ENCODE measurements around the gene SEC24D. TPM values are rescaled to one million over a fixed set of nuclear protein-coding genes. Genes with fewer than 3 reads are reported as not detected.
A peak's percentile ranks its signal among the peaks of the same experiment; 100 is the strongest.

The SEC24D gene
- total RNA-seq, 2 experiments from 2014 or later, result 28.5 to 33.0 TPM

DNA sequence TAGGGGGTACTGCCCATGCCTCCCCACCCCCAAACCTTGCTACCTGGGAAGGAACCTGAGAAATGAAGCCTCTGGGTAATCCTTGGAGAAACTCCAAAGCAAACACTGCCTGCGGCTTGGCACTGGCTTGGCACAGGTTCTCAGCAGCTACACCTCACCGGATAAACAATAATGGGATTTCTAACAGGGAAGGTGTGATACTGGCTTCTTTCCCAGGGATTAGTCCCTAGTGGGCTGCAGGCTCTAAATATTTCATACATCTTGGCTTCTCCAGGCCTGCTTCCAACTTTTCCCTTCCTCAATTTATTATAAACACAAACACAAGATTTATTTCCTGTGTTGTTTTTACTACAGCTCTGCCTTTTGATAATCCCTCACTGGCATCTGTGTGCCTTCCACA lies 12.5 kb downstream of the SEC24D start:
- H3K9me3 Mint-ChIP-seq (ENCODE audit: low read depth), result no peaks in the 10 kb centered on the region
- DNase-seq (no peak), ATAC-seq (no peak)
- H3K4me3 Mint-ChIP-seq, result no peak overlapping the region
- intact Hi-C loops (cut with DNase I, micrococcal nuclease), result no loop called here
- no peaks in the 10 kb centered on the region for H3K27me3 Mint-ChIP-seq
- ChIA-PET CTCF (interaction anchor here (0.7 to 1.6 kb wide), 3 partner anchors 38 to 76 kb away, joined by 3 to 6 read pairs (median 4); no protein-coding TSS in a partner anchor), POLR2A (interaction anchor here (0.6 to 0.9 kb wide), 2 partner anchors 8 to 13 kb away, joined by 3 read pairs; partner anchors contain the start of gene SEC24D)
- H3K27ac Mint-ChIP-seq, result no peak overlapping the region
- peaks cover 28% of the 10 kb centered on the region for H3K4me1 Mint-ChIP-seq
- H3K36me3 Mint-ChIP-seq (ENCODE audit: low read depth), result peaks cover 24% of the 10 kb centered on the region

GRCh38 chr4:118821590-118822293 lies 14.2 kb downstream of the SEC24D start:
- no peak for DNase-seq
- ChIA-PET CTCF (interaction anchor here (0.6 kb wide), 1 partner anchor 43 kb away, joined by 3 read pairs; no protein-coding TSS in a partner anchor), POLR2A (interaction anchor here (0.6 kb wide), 1 partner anchor 18 kb away, joined by 3 read pairs; no protein-coding TSS in a partner anchor)
- Mint-ChIP-seq H3K9me3 (ENCODE audit: low read depth) (no peaks in the 10 kb centered on the region), H3K36me3 (ENCODE audit: low read depth) (peaks cover 26% of the 10 kb centered on the region), H3K27ac (no peak overlapping the region), H3K4me3 (no peak overlapping the region), H3K4me1 (peaks cover 27% of the 10 kb centered on the region), H3K27me3 (no peaks in the 10 kb centered on the region)
- no peak for ATAC-seq
- intact Hi-C loops (cut with DNase I, micrococcal nuclease), result no loop called here

- ATAC-seq, result no peak
- Mint-ChIP-seq H3K4me1 (peaks cover 9% of the 10 kb centered on the region), H3K27ac (no peak overlapping the region), H3K9me3 (ENCODE audit: low read depth) (no peaks in the 10 kb centered on the region), H3K36me3 (ENCODE audit: low read depth) (peaks cover 37% of the 10 kb centered on the region), H3K4me3 (no peak overlapping the region), H3K27me3 (no peaks in the 10 kb centered on the region)
- no peak for DNase-seq
- CTCF ChIA-PET, result no interaction called here
- POLR2A ChIA-PET, result no interaction called here
- intact Hi-C loops (cut with DNase I, micrococcal nuclease), result no loop called here
These were observed 18.6 kb downstream of the SEC24D start for GRCh38 chr4:118817178-118817930.

DNA sequence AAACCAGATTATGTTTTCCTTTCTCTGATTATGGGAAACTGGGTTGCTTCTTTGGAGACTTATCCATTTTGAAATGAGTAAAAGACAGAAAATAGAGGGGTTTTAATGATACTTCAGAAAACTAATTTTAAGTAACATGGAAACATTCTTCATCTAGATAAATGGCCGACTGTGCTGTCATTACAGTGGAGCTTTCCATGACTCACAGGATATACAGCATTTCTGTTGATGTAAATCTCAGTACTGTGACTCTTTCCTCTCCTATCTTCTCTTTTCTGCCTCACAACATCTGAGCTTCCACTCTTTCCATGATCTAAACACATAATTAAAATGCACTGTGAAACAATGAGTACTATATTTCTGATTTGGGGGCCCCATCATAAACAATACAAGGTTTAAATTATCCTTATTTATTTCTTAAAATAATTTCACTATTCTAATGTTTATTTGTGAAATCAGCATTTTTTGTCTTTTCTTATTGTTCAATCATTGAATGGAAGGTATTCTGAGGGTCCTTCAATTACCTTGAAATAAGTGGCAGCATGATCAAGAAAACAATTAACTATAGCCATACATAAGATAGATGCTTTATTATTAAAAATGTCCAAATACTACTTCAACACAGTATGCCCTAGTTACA lies 19.3 kb downstream of the SEC24D start:
- Mint-ChIP-seq H3K9me3 (ENCODE audit: low read depth) (no peaks in the 10 kb centered on the region), H3K27ac (peak overlapping the region; percentile 49), H3K4me1 (peaks cover 9% of the 10 kb centered on the region), H3K36me3 (ENCODE audit: low read depth) (peaks cover 41% of the 10 kb centered on the region), H3K27me3 (no peaks in the 10 kb centered on the region), H3K4me3 (no peak overlapping the region)
- DNase-seq (no peak), ATAC-seq (peak; percentile 78)
- intact Hi-C loops (cut with DNase I, micrococcal nuclease), result no loop called here
- ChIA-PET CTCF (no interaction called here), POLR2A (no interaction called here)

DNA sequence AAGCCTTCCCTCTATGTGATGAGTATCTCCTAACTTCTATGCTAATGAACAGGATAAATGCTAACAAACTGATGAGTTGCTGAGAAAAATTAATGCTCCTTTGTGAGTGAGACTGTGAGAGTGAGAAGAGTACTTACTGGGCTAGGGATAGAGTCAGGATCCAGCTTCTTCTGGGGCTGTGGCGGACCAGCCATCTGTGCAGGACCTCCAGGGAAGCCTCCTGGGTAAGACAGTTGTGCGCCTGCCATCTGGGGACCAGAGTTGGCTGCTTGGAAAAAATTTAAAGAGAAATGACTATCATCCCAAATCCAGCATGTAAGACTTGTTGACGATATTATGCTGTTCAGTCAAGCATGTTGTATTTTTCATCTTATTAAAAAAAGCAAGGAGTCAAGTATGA lies 21.0 kb downstream of the SEC24D start:
- Mint-ChIP-seq H3K36me3 (ENCODE audit: low read depth) (peaks cover 48% of the 10 kb centered on the region), H3K27ac (no peak overlapping the region), H3K27me3 (no peaks in the 10 kb centered on the region), H3K9me3 (ENCODE audit: low read depth) (no peaks in the 10 kb centered on the region), H3K4me1 (peaks cover 9% of the 10 kb centered on the region), H3K4me3 (no peak overlapping the region)
- ATAC-seq (no peak), DNase-seq (no peak)
- POLR2A ChIA-PET, result no interaction called here
- CTCF ChIA-PET, result no interaction called here
- intact Hi-C loops (cut with DNase I, micrococcal nuclease), result no loop called here

- H3K4me1 Mint-ChIP-seq, result peaks cover 9% of the 10 kb centered on the region
- DNase-seq (no peak), ATAC-seq (no peak)
- no peak overlapping the region for H3K4me3 Mint-ChIP-seq
- H3K9me3 Mint-ChIP-seq (ENCODE audit: low read depth), result no peaks in the 10 kb centered on the region
- ChIA-PET POLR2A (no interaction called here), CTCF (interaction anchor here (1.0 to 1.6 kb wide), 2 partner anchors 42 to 51 kb away, joined by 3 to 4 read pairs; no protein-coding TSS in a partner anchor)
- H3K27ac Mint-ChIP-seq, result no peak overlapping the region
- intact Hi-C loops (cut with DNase I, micrococcal nuclease), result no loop called here
- H3K27me3 Mint-ChIP-seq, result no peaks in the 10 kb centered on the region
- peaks cover 53% of the 10 kb centered on the region for H3K36me3 Mint-ChIP-seq (ENCODE audit: low read depth)
These were observed 21.9 kb downstream of the SEC24D start for GRCh38 chr4:118814058-118814457.

DNA sequence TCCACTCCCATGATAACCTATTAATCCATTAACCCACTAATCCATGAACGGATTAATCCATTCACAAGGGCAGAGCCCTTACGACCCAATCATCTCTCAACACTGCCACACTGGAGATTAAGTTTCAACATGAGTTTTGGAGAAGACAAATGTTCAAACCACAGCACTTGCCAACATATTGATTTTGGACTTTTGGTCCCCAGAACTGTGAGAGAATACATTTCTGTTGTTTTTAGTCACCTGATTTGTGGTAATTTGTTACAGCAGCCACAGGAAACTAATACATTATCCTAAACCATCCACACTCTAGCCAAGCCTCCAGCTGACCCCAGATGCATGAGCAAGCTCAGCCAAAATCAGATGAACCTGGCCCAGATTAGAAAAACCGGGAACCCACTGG lies 22.4 kb downstream of the SEC24D start:
- H3K9me3 Mint-ChIP-seq (ENCODE audit: low read depth), result no peaks in the 10 kb centered on the region
- POLR2A ChIA-PET, result no interaction called here
- peaks cover 9% of the 10 kb centered on the region for H3K4me1 Mint-ChIP-seq
- intact Hi-C loops (cut with DNase I, micrococcal nuclease), result no loop called here
- H3K4me3 Mint-ChIP-seq, result no peak overlapping the region
- ATAC-seq (no peak), DNase-seq (no peak)
- H3K27ac Mint-ChIP-seq, result no peak overlapping the region
- CTCF ChIA-PET, result interaction anchor here (1.0 to 1.6 kb wide), 2 partner anchors 42 to 51 kb away, joined by 3 to 4 read pairs; no protein-coding TSS in a partner anchor
- peaks cover 55% of the 10 kb centered on the region for H3K36me3 Mint-ChIP-seq (ENCODE audit: low read depth)
- no peaks in the 10 kb centered on the region for H3K27me3 Mint-ChIP-seq

- ATAC-seq (no peak), DNase-seq (no peak)
- CTCF ChIA-PET, result interaction anchor here (1.1 kb wide), 1 partner anchor 101 kb away, joined by 3 read pairs; no protein-coding TSS in a partner anchor
- Mint-ChIP-seq H3K9me3 (ENCODE audit: low read depth) (no peaks in the 10 kb centered on the region), H3K27me3 (no peaks in the 10 kb centered on the region), H3K4me3 (no peak overlapping the region), H3K36me3 (ENCODE audit: low read depth) (peaks cover 58% of the 10 kb centered on the region), H3K27ac (no peak overlapping the region), H3K4me1 (peaks cover 5% of the 10 kb centered on the region)
- POLR2A ChIA-PET, result no interaction called here
- intact Hi-C loops (cut with DNase I, micrococcal nuclease), result no loop called here
These were observed 24.1 kb downstream of the SEC24D start for GRCh38 chr4:118811832-118812231.

DNA sequence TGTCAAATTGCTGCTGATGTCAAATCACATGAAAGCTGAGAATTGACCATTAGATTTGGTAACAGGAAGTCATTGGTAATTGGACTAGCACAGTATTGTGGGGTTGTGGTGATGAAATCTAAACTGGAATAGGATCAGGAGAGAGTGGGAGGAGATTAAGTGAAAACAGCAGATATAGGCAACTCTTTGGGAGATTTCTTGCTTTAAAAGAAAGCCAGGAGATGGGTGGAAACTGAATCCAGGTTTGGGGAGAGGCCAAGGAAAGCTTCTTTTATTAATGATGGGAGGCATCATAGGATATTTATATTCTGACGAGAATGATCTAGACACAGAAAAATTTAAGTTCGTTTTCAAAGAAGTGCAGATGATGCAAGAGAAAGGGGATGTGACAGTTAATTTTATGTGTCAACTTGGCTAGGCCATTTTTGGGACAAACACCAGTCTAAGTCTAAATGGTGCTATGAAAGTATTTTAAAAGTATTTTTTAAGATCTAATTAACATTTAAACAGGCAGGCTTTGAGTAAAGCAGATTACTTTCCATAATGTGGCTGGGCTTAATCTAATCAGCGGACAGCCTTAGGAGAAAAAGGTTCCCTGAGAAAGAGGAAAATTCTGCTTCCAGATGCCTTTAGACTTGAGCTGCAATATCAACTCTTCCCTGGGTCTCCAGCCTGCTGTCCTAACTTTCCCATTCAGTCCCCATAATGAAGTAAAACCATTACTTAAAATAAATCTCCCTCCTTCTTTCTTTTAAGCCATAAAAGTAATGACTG lies 24.7 kb downstream of the SEC24D start:
- Mint-ChIP-seq H3K27ac (peak overlapping the region; percentile 7), H3K9me3 (ENCODE audit: low read depth) (no peaks in the 10 kb centered on the region), H3K27me3 (no peaks in the 10 kb centered on the region), H3K36me3 (ENCODE audit: low read depth) (peaks cover 54% of the 10 kb centered on the region), H3K4me1 (no peaks in the 10 kb centered on the region), H3K4me3 (no peak overlapping the region)
- ATAC-seq (no peak), DNase-seq (no peak)
- CTCF ChIA-PET, result no interaction called here
- POLR2A ChIA-PET, result interaction anchor here (0.7 kb wide), 1 partner anchor 54 kb away, joined by 3 read pairs; no protein-coding TSS in a partner anchor
- intact Hi-C loops (cut with DNase I, micrococcal nuclease), result no loop called here

GRCh38 chr4:118807659-118808058 lies 28.3 kb downstream of the SEC24D start:
- DNase-seq (no peak), ATAC-seq (no peak)
- intact Hi-C loops (cut with DNase I, micrococcal nuclease), result no loop called here
- peaks cover 37% of the 10 kb centered on the region for H3K36me3 Mint-ChIP-seq (ENCODE audit: low read depth)
- H3K4me3 Mint-ChIP-seq, result no peak overlapping the region
- H3K27ac Mint-ChIP-seq, result no peak overlapping the region
- no peaks in the 10 kb centered on the region for H3K27me3 Mint-ChIP-seq
- H3K9me3 Mint-ChIP-seq (ENCODE audit: low read depth), result no peaks in the 10 kb centered on the region
- POLR2A ChIA-PET, result no interaction called here
- H3K4me1 Mint-ChIP-seq, result no peaks in the 10 kb centered on the region
- CTCF ChIA-PET, result no interaction called here

DNA sequence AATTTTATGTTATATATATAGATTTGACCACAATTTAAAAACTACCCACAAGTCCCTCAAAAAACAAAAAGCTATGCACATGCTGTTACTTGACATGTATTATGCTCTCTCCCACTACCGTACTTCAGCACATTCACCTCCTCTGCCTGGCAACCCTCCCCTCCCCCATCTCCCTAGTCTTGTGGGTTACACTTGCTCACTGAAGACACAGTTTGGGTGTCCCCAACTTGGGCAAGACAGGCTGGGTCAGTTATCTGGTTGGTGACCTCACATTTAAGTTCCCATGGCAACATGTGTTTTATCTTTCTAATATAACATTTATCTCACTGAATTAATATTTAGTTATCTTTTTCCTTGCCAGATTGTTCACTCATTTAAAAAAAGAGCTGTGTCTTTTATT lies 32.7 kb downstream of the SEC24D start:
- DNase-seq, result no peak
- no peak for ATAC-seq
- no peak overlapping the region for H3K27ac Mint-ChIP-seq
- H3K36me3 Mint-ChIP-seq (ENCODE audit: low read depth), result peaks cover 23% of the 10 kb centered on the region
- ChIA-PET CTCF (interaction anchor here (0.6 to 1.0 kb wide), 2 partner anchors 10 to 32 kb away, joined by 3 read pairs; no protein-coding TSS in a partner anchor), POLR2A (no interaction called here)
- no peaks in the 10 kb centered on the region for H3K4me1 Mint-ChIP-seq
- H3K4me3 Mint-ChIP-seq, result no peak overlapping the region
- no peaks in the 10 kb centered on the region for H3K27me3 Mint-ChIP-seq
- no peaks in the 10 kb centered on the region for H3K9me3 Mint-ChIP-seq (ENCODE audit: low read depth)
- intact Hi-C loops (cut with DNase I, micrococcal nuclease), result no loop called here
